ENCODE data around the gene PTRHD1. TPM values are rescaled to one million over a fixed set of nuclear protein-coding genes. Genes with fewer than 3 reads are reported as not detected.

PTRHD1 gene
- total RNA-seq, 3 donors from 2014 or later (not counting 1 experiment from before 2014, with no cell fraction given), result 12.7 to 22.9 (median 15.9) TPM

DNA sequence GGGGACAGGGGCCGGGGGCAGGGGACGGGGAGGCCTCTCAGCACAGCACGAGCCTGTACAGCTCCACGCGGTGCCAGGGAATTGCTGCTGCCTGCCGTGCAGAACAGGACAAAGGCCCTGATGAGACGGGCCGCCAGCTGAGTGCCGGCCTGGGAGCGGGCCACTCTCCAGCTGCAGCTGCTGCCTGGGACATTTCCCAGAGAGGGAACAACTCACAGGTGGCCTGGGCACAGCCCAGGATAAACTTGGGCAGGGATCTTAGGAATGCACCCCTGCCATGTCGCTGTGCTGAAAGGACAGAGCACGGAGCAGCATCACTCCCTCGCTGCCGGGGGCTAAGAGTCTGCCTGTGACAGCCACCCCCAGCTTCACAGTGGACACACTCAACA, 38.9 kb upstream of the PTRHD1 start:
- Mint-ChIP-seq H3K9me3 (no peaks in the 10 kb centered on the region), H3K4me3 (no peak overlapping the region), H3K4me1 (peaks cover 9 to 14% of the 10 kb centered on the region in 2 donors), H3K36me3 (no peaks in the 10 kb centered on the region), H3K27me3 (ENCODE audit: low read depth in 2 of 2) (no peaks in the 10 kb centered on the region), H3K27ac (peak overlapping the region in 1 of 2 donors; percentile 56)
- TF ChIP-seq, protein P1, sequence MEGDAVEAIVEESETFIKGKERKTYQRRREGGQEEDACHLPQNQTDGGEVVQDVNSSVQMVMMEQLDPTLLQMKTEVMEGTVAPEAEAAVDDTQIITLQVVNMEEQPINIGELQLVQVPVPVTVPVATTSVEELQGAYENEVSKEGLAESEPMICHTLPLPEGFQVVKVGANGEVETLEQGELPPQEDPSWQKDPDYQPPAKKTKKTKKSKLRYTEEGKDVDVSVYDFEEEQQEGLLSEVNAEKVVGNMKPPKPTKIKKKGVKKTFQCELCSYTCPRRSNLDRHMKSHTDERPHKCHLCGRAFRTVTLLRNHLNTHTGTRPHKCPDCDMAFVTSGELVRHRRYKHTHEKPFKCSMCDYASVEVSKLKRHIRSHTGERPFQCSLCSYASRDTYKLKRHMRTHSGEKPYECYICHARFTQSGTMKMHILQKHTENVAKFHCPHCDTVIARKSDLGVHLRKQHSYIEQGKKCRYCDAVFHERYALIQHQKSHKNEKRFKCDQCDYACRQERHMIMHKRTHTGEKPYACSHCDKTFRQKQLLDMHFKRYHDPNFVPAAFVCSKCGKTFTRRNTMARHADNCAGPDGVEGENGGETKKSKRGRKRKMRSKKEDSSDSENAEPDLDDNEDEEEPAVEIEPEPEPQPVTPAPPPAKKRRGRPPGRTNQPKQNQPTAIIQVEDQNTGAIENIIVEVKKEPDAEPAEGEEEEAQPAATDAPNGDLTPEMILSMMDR (IDR thresholded peaks at IDR 0.05), result no peak
- intact Hi-C loops (cut with micrococcal nuclease), result no loop called here
- Histone ChIP-seq H3K9me3 (ENCODE audit: control insufficient read depth, insufficient read depth, low read length) (no peaks in the 10 kb centered on the region), H3K4me3 (ENCODE audit: low read length) (no peak overlapping the region), H3K36me3 (ENCODE audit: control insufficient read depth, insufficient read depth, low read length) (no peaks in the 10 kb centered on the region), H3K27me3 (ENCODE audit: control insufficient read depth, insufficient read depth, low read length) (no peaks in the 10 kb centered on the region), H3K27ac (ENCODE audit: low read length) (no peak overlapping the region), H3K4me1 (ENCODE audit: control insufficient read depth, insufficient read depth, low read length) (peaks cover 6% of the 10 kb centered on the region)
- ATAC-seq (no peak), DNase-seq (no peak)
- 98% methylated on average over 14 of the region's 14 CpGs for WGBS (ENCODE audit: insufficient coverage)

DNA sequence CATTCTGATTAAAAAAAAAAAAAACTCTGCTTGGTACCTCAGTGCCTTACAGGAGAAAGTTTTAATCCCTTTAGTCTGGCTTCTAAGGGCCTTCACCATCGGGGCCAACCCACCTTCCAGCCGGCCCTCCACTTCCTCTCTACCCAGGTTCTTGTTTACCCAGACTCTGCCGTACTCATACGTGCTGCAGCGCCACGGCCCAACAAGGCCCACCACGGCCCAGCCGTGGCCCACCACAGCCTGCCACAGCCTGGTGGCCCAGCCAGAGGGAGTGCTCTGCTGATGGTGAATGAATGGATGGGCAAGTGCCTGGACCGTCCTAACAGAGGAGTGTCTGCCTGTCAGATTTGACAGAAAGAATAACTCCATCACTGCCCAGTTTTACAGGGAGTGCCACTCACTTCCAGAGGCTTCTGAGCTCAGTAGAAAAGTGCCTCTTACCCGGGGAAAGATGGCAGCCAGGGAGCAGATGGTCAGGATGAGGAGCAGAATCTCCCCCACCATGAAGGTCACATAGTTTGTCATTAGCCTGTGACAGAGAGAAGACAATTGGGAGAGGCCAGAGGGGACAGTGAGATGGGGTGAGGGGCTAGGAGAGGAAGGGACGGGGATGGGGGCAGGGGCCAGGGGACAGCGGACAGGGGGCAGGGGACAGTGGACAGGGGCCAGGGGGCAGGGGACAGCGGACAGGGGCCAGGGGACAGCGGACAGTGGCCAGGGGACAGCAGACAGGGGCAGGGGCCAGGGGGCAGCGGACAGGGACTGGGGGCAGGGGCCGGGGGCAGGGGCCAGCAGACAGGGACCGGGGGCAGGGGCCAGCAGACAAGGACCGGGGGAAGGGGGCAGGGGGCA, 38.3 kb upstream of the PTRHD1 start:
- Mint-ChIP-seq H3K27me3 (ENCODE audit: low read depth in 2 of 2) (no peaks in the 10 kb centered on the region), H3K4me1 (peaks cover 15 to 19% of the 10 kb centered on the region in 2 donors), H3K36me3 (no peaks in the 10 kb centered on the region), H3K9me3 (no peaks in the 10 kb centered on the region), H3K27ac (no peak overlapping the region), H3K4me3 (no peak overlapping the region)
- WGBS (ENCODE audit: insufficient coverage), result 87% methylated on average over 18 of the region's 18 CpGs
- intact Hi-C loops (cut with micrococcal nuclease), result no loop called here
- Histone ChIP-seq H3K4me1 (ENCODE audit: control insufficient read depth, insufficient read depth, low read length) (peaks cover 7% of the 10 kb centered on the region), H3K27me3 (ENCODE audit: control insufficient read depth, insufficient read depth, low read length) (no peaks in the 10 kb centered on the region), H3K4me3 (ENCODE audit: low read length) (no peak overlapping the region), H3K27ac (ENCODE audit: low read length) (no peak overlapping the region), H3K36me3 (ENCODE audit: control insufficient read depth, insufficient read depth, low read length) (no peaks in the 10 kb centered on the region), H3K9me3 (ENCODE audit: control insufficient read depth, insufficient read depth, low read length) (no peaks in the 10 kb centered on the region)
- TF ChIP-seq, protein P1 (IDR thresholded peaks at IDR 0.05), result no peak
- no peak for DNase-seq
- no peak for ATAC-seq

DNA sequence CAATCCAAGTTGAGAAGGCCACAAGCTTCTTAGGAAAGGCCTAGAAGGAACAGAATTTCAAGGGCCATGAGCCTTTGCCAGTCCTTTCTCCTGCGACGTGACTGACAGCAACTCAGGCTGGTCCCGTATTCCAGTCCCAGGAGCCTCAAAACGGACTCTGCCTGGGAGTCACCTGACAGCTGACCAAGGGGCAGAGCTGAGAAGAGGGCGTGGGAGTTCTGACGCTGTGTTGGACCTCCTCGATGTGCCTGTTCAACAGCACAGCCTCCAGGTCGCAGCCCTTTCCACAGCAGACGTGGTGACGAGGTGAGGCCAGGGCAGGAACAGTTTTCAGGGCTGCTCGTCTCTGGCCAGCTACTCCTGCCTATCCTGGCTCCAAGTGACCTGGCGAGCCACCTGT, 37.6 kb upstream of the PTRHD1 start:
- Mint-ChIP-seq H3K27ac (no peak overlapping the region), H3K27me3 (ENCODE audit: low read depth in 2 of 2) (no peaks in the 10 kb centered on the region), H3K36me3 (no peaks in the 10 kb centered on the region), H3K4me1 (peaks cover 21 to 26% of the 10 kb centered on the region in 2 donors), H3K4me3 (no peak overlapping the region), H3K9me3 (no peaks in the 10 kb centered on the region)
- ATAC-seq (no peak), DNase-seq (no peak)
- Histone ChIP-seq H3K9me3 (ENCODE audit: control insufficient read depth, insufficient read depth, low read length) (no peaks in the 10 kb centered on the region), H3K27ac (ENCODE audit: low read length) (no peak overlapping the region), H3K36me3 (ENCODE audit: control insufficient read depth, insufficient read depth, low read length) (no peaks in the 10 kb centered on the region), H3K4me3 (ENCODE audit: low read length) (no peak overlapping the region), H3K27me3 (ENCODE audit: control insufficient read depth, insufficient read depth, low read length) (no peaks in the 10 kb centered on the region), H3K4me1 (ENCODE audit: control insufficient read depth, insufficient read depth, low read length) (peaks cover 13% of the 10 kb centered on the region)
- WGBS (ENCODE audit: insufficient coverage), result 96% methylated on average over 12 of the region's 12 CpGs
- intact Hi-C loops (cut with micrococcal nuclease), result no loop called here
- TF ChIP-seq, protein P1 (IDR thresholded peaks at IDR 0.05), result no peak
